Effector memory CD8-positive, alpha-beta T cell (primary cell): Measurements from ENCODE around the gene PRAMEF33.
"Not testable (repeated sequence)": the region's sequence is repeated elsewhere in the genome, so short reads cannot be mapped to it uniquely, and the experiment has no call there.

Experiments used
- ATAC-seq: fragments of 150-1000 bp; cut with Tn5 transposase; replicated peaks from 2 replicates; pipeline ENCODE4 v1.10.0; 2021; ENCODE audit warnings: mild to moderate bottlenecking, moderate library complexity
- DNase-seq, 3 experiments: peaks; one replicate each; pipeline ENCODE4 v3.0.0; 2021
- H3K27ac Mint-ChIP-seq, 2 donors: one replicate each; pipeline ENCODE4 v1.8.0; 2022; ENCODE audit warnings: mild to moderate bottlenecking in 2 of 2, mixed read lengths in 2 of 2, moderate library complexity in 2 of 2
- H3K27me3 Mint-ChIP-seq, 2 donors: one replicate each; pipeline ENCODE4 v1.8.0; 2022; ENCODE audit warnings: mixed read lengths in 2 of 2
- H3K36me3 Mint-ChIP-seq: one replicate; pipeline ENCODE4 v1.8.0; 2022; ENCODE audit warnings: mild to moderate bottlenecking, moderate library complexity, mixed read lengths; ENCODE audit not compliant: insufficient read depth
- H3K4me1 Mint-ChIP-seq, 2 donors: one replicate each; pipeline ENCODE4 v1.8.0; 2022; ENCODE audit warnings: low read depth in 2 of 2, mixed read lengths in 2 of 2
- H3K4me3 Mint-ChIP-seq, 2 donors: one replicate each; pipeline ENCODE4 v1.8.0; 2022; ENCODE audit warnings: mild to moderate bottlenecking in 2 of 2, mixed read lengths in 2 of 2, moderate library complexity in 2 of 2
- H3K9me3 Mint-ChIP-seq, 2 donors: one replicate each; pipeline ENCODE4 v1.8.0; 2022; ENCODE audit warnings: mixed read lengths in 2 of 2

PRAMEF33 gene

DNA sequence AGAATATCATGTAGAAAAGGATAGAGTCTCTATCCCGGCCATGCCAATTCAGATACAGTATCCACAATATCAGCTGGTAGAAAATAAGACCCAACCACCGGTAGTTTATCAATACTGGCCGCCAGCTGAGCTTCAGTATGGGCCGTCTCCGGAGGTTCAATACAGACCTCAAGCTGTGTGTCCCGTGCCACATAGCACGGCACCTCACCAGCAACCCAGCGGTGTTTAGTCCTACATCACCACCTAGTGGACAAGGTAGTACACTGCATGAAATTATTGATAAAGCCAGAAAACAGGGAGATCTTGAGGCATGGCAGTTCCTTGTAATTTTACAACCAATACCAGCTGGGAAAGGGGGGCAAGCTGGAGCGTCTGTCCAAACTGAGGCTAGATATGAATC lies 51.1 kb downstream of the PRAMEF33 start:
- DNase-seq, ATAC-seq, H3K27ac Mint-ChIP-seq, H3K4me3 Mint-ChIP-seq, H3K36me3 Mint-ChIP-seq, H3K9me3 Mint-ChIP-seq, H3K4me1 Mint-ChIP-seq, H3K27me3 Mint-ChIP-seq: not testable (repeated sequence)

DNA sequence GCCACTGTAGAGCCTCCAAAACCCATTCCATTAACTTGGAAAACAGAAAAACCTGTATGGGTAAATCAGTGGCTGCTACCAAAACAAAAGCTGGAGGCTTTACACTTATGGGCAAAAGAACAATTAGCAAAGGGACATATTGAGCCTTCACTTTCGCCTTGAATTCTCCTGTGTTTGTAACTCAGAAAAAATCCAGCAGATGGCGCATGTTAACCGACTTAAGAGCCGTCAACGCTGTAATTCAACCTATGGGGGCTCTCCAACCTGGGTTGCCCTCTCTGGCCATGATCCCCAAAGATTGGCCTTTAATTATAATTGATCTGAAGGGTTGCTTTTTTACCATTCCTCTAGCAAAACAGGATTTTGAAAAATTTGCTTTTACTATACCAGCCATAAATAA lies 53.4 kb downstream of the PRAMEF33 start:
- not testable (repeated sequence) for ATAC-seq, H3K4me3 Mint-ChIP-seq, H3K27ac Mint-ChIP-seq, H3K36me3 Mint-ChIP-seq, H3K27me3 Mint-ChIP-seq, H3K4me1 Mint-ChIP-seq, H3K9me3 Mint-ChIP-seq
- peak; percentile 4 to 11 (median 8) for DNase-seq
